GM23338 (cell line): ENCODE results near the gene SLC26A5. TPM values are rescaled to one million over a fixed set of nuclear protein-coding genes. Genes with fewer than 3 reads are reported as not detected.

Experiments used
- ATAC-seq: fragments of 200-7000 bp; cut with Tn5 transposase; 3 replicates; pipeline ENCODE4 v1.9.1; 2020
- DNase-seq: peaks from one replicate; pipeline ENCODE4 v3.0.0-alpha.2; 2015; ENCODE audit warnings: low spot score
- H2AFZ ChIP-seq: fragments of 200-600 bp; sonication (generic); 2 replicates; pipeline ENCODE4 v1.8.0; 2016; ENCODE audit warnings: antibody characterized with exemption, mild to moderate bottlenecking, moderate library complexity
- H3F3A ChIP-seq: fragments of 200-600 bp; sonication (generic); replicated peaks from 2 replicates; pipeline ENCODE4 v1.8.0; 2017; ENCODE audit warnings: antibody characterized with exemption, mixed run types, low read depth
- H3K27ac ChIP-seq: fragments of 200-600 bp; sonication (generic); 2 replicates; pipeline ENCODE4 v1.6.1; 2016; ENCODE audit warnings: low read depth
- H3K27me3 ChIP-seq: fragments of 200-600 bp; sonication (generic); 2 replicates; pipeline ENCODE4 v1.8.0; 2016; ENCODE audit warnings: mild to moderate bottlenecking, mixed run types, moderate library complexity; ENCODE audit not compliant: insufficient read depth
- H3K36me3 ChIP-seq: fragments of 200-600 bp; sonication (generic); 2 replicates; pipeline ENCODE4 v1.8.0; 2016; ENCODE audit warnings: mild to moderate bottlenecking; ENCODE audit not compliant: insufficient read depth
- H3K4me1 ChIP-seq: fragments of 200-600 bp; sonication (generic); 2 replicates; pipeline ENCODE4 v1.8.0; 2016; ENCODE audit warnings: mild to moderate bottlenecking, moderate library complexity; ENCODE audit not compliant: insufficient read depth
- H3K4me2 ChIP-seq: fragments of 200-600 bp; sonication (generic); 2 replicates; pipeline ENCODE4 v1.7.1; 2017; ENCODE audit warnings: mixed run types
- H3K4me3 ChIP-seq: fragments of 200-600 bp; sonication (generic); 2 replicates; pipeline ENCODE4 v1.6.1; 2016; ENCODE audit warnings: mixed run types
- H3K79me2 ChIP-seq: fragments of 200-600 bp; sonication (generic); replicated peaks from 2 replicates; pipeline ENCODE4 v1.8.0; 2017; ENCODE audit warnings: mild to moderate bottlenecking; ENCODE audit not compliant: insufficient read depth
- H3K9me2 ChIP-seq: fragments of 200-600 bp; sonication (generic); 2 replicates; pipeline ENCODE4 v1.8.0; 2017; ENCODE audit not compliant: insufficient read depth
- H4K20me1 ChIP-seq: fragments of 200-600 bp; sonication (generic); replicated peaks from 2 replicates; pipeline ENCODE4 v1.8.0; 2017; ENCODE audit warnings: mild to moderate bottlenecking; ENCODE audit not compliant: insufficient read depth
- H3K27ac Mint-ChIP-seq: 2 replicates; pipeline ENCODE4 v1.8.0; 2020; ENCODE audit warnings: inconsistent platforms, mild to moderate bottlenecking, moderate library complexity, mixed read lengths
- H3K27me3 Mint-ChIP-seq: 3 replicates; pipeline ENCODE4 v1.8.0; 2022; ENCODE audit warnings: low read depth, mild to moderate bottlenecking, moderate library complexity, mixed read lengths, inconsistent platforms; ENCODE audit not compliant: insufficient read depth, poor library complexity
- H3K36me3 Mint-ChIP-seq: 3 replicates; pipeline ENCODE4 v1.8.0; 2021; ENCODE audit warnings: low read depth, mild to moderate bottlenecking, inconsistent platforms, moderate library complexity, mixed read lengths
- H3K4me1 Mint-ChIP-seq: 3 replicates; pipeline ENCODE4 v1.8.0; 2020; ENCODE audit warnings: mild to moderate bottlenecking, inconsistent platforms, mixed read lengths
- H3K4me3 Mint-ChIP-seq: 3 replicates; pipeline ENCODE4 v1.8.0; 2021; ENCODE audit warnings: moderate library complexity, mild to moderate bottlenecking, inconsistent platforms, mixed read lengths
- H3K9me3 Mint-ChIP-seq: 3 replicates; pipeline ENCODE4 v1.8.0; 2020; ENCODE audit warnings: moderate library complexity, mild to moderate bottlenecking, inconsistent platforms, mixed read lengths
- CREB1 ChIP-seq: fragments of 250-450 bp; sonication (Bioruptor Pico); IDR thresholded peaks from 2 replicates; pipeline ENCODE4 v1.5.0; 2020; ENCODE audit warnings: low read depth, mild to moderate bottlenecking, moderate library complexity
- EZH2 ChIP-seq: fragments of 200-600 bp; sonication (generic); IDR thresholded peaks from one replicate; pipeline ENCODE4 v1.8.0; 2017; ENCODE audit warnings: antibody characterized with exemption, mild to moderate bottlenecking, low read depth; ENCODE audit not compliant: unreplicated experiment
- EZH2phosphoT487 ChIP-seq: fragments of 200-600 bp; sonication (generic); IDR thresholded peaks from one replicate; pipeline ENCODE4 v1.8.1; 2018; ENCODE audit warnings: antibody characterized with exemption; ENCODE audit not compliant: unreplicated experiment
- JUNB ChIP-seq: IDR thresholded peaks from one replicate; pipeline ENCODE4 v1.6.1; 2016; ENCODE audit warnings: antibody characterized with exemption; ENCODE audit not compliant: unreplicated experiment
- NANOG ChIP-seq: IDR thresholded peaks from 2 replicates; pipeline ENCODE4 v1.6.1; 2016; ENCODE audit warnings: antibody characterized with exemption, borderline replicate concordance
- POLR2AphosphoS5 ChIP-seq: IDR thresholded peaks from 2 replicates; pipeline ENCODE4 v1.6.1; 2016; ENCODE audit warnings: antibody characterized with exemption, low read depth
- REST ChIP-seq: IDR thresholded peaks from one replicate; pipeline ENCODE4 v1.6.1; 2018; ENCODE audit warnings: antibody characterized with exemption; ENCODE audit not compliant: unreplicated experiment
- ZNF114 ChIP-seq: fragments of 250-450 bp; sonication (Bioruptor Pico); IDR thresholded peaks from 2 replicates; pipeline ENCODE4 v1.5.0; 2020; ENCODE audit warnings: mild to moderate bottlenecking, moderate library complexity
- ZNF331 ChIP-seq: fragments of 250-450 bp; sonication (Bioruptor Pico); IDR thresholded peaks from 2 replicates; pipeline ENCODE4 v1.5.0; 2020; ENCODE audit warnings: low read depth, mild to moderate bottlenecking, moderate library complexity
- polyA plus RNA-seq: library from polyadenylated mRNA; unstranded; fragments of >200 nt; fragmentation: Nextera tagmentation; extraction: Ambion mirVana; gene quantifications from 2 replicates; pipeline ENCODE4 v1.2.1, GENCODE V29; 2016
- total RNA-seq: library from RNA; depleted of rRNA; stranded (reverse); fragments of >200 nt; shearing (Covaris generic); gene quantifications from 2 replicates; pipeline ENCODE4 v1.2.3, GENCODE V29; 2014
- TF ChIP-seq, protein P1 (sequence below), 2 experiments: fragments of 200-600 bp in 1 of 2; sonication (generic) in 1 of 2; conservative IDR thresholded peaks; 2 replicates each; pipeline versions ENCODE4 v1.5.1 to v1.6.1; 2016 to 2017; ENCODE audit warnings: antibody characterized with exemption in 2 of 2, low read depth in 2 of 2, mild to moderate bottlenecking in 2 of 2, moderate library complexity in 1 of 2
- TF ChIP-seq, protein P2 (sequence below): IDR thresholded peaks from 2 replicates; pipeline ENCODE4 v1.6.1; 2016; ENCODE audit warnings: antibody characterized with exemption

Gene SLC26A5
- total and polyA plus RNA-seq, 2 experiments from 2014 or later, result 0.49 to 1.0 TPM

DNA sequence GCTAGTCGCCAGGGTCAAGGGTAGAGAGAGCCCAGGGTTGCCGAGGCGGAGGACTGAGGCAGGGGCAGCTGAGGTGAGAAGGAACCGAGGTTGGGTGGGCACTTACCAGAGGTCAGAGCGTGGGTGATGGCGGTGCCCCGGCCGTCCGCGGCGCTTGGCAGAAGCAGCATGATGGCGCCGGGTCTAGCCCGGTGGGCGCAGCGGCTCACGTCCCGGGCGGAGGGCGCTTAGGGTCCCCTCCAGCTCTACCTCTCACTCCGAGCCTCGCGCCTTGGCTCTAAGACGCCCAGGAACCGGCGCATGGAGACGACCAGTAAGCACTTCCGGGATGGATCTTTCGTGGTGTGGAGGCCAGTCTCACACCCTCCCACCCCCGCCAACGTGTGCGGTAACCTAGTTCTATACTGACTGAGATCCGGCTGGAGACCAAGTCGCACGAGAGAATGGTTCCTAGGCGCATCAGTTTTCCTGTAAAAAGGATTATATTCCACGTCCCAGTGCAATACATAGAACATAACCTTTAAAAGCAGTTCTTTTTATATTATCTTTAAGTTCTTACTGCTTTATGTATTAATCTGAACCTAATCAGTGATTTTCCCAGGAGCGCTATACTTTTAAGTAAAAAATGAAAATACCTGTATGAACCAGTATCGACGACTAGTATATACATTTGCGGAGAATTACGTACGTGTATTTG lies 101.4 kb downstream of the SLC26A5 start, which contains the start of gene DNAJC2:
TSS of gene DNAJC2 (minus strand) at position 315 of the 697 bp plus-strand sequence. CDS start at position 170, 145 bp downstream.
- no peaks in the 10 kb centered on the region for H3K9me3 Mint-ChIP-seq
- Histone ChIP-seq H3K4me2 (peak within 1 kb of the TSS; percentile 97), H3K4me1 (peaks cover 19% of the 10 kb centered on the region; the same call in 1 of the 2 replicates), H2AFZ (peak within 1 kb of the TSS; percentile 91), H3K27me3 (no peaks in the 10 kb centered on the region), H3K36me3 (peaks cover 22% of the 10 kb centered on the region), H3K4me3 (peak within 1 kb of the TSS; percentile 91), H4K20me1 (peaks cover 24% of the 10 kb centered on the region), H3K79me2 (peaks cover 70% of the 10 kb centered on the region), H3K9me2 (no peaks in the 10 kb centered on the region), H3F3A (no peaks in the 10 kb centered on the region), H3K27ac (peak within 1 kb of the TSS; percentile 68)
- H3K4me1 Mint-ChIP-seq, result peaks cover 12% of the 10 kb centered on the region
- peak within 1 kb of the TSS; percentile 93 for H3K4me3 Mint-ChIP-seq
- peak; percentile 80 for TF ChIP-seq POLR2AphosphoS5
- TF ChIP-seq, protein P1, sequence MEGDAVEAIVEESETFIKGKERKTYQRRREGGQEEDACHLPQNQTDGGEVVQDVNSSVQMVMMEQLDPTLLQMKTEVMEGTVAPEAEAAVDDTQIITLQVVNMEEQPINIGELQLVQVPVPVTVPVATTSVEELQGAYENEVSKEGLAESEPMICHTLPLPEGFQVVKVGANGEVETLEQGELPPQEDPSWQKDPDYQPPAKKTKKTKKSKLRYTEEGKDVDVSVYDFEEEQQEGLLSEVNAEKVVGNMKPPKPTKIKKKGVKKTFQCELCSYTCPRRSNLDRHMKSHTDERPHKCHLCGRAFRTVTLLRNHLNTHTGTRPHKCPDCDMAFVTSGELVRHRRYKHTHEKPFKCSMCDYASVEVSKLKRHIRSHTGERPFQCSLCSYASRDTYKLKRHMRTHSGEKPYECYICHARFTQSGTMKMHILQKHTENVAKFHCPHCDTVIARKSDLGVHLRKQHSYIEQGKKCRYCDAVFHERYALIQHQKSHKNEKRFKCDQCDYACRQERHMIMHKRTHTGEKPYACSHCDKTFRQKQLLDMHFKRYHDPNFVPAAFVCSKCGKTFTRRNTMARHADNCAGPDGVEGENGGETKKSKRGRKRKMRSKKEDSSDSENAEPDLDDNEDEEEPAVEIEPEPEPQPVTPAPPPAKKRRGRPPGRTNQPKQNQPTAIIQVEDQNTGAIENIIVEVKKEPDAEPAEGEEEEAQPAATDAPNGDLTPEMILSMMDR (conservative IDR thresholded peaks at IDR 0.05; ENCODE audit: low read depth in 2 of 2), result no peak
- peak; percentile 77 for TF ChIP-seq CREB1
- TF ChIP-seq, protein P2, sequence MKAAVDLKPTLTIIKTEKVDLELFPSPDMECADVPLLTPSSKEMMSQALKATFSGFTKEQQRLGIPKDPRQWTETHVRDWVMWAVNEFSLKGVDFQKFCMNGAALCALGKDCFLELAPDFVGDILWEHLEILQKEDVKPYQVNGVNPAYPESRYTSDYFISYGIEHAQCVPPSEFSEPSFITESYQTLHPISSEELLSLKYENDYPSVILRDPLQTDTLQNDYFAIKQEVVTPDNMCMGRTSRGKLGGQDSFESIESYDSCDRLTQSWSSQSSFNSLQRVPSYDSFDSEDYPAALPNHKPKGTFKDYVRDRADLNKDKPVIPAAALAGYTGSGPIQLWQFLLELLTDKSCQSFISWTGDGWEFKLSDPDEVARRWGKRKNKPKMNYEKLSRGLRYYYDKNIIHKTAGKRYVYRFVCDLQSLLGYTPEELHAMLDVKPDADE, result peak; percentile 75
- ATAC-seq (peak; percentile 93), DNase-seq (peak; percentile 96)
- peak within 1 kb of the TSS; percentile 99 for H3K27ac Mint-ChIP-seq
- peaks cover 29% of the 10 kb centered on the region for H3K36me3 Mint-ChIP-seq
- peaks cover 10% of the 10 kb centered on the region for H3K27me3 Mint-ChIP-seq

DNA sequence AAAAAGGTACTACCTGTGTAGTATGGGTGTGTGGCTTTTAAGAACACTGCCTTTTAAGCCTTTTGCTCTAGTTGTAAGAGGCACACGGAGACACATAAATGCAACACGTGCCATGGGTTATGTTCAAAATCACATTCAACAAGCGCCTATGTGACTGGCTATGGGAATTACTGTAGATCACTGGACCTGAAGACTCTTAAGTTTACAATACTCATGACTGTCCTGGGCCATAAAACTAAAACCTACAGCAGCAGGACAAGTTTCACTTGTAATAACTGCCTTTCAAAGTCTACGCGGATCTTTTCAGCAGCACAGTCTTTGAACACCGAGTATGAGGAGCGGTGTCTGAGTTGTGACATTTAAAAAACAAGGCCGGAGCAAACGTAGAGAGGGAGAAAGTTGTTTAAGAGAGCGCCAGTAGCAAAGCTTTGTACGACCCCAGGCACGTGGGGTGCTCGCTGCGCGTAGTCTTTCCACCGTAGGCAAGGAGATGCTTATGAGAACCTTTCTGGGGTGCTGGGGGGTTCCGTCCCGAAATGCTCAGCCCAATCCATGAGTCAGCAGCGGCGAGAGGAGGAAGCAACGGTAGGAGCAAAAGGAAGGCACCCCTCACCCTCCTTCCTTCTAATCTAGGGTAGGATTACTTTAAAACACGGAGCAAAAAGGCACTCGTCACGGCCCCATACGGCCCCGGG lies 102.1 kb downstream of the SLC26A5 start:
- Histone ChIP-seq H3K9me2 (no peaks in the 10 kb centered on the region), H3K4me2 (peak overlapping the region; percentile 97), H3K27me3 (no peaks in the 10 kb centered on the region), H3F3A (no peaks in the 10 kb centered on the region), H3K4me3 (peak overlapping the region; percentile 91), H3K36me3 (peaks cover 29% of the 10 kb centered on the region), H3K79me2 (peaks cover 70% of the 10 kb centered on the region), H3K4me1 (peaks cover 17% of the 10 kb centered on the region; the same call in 1 of the 2 replicates), H4K20me1 (peaks cover 18% of the 10 kb centered on the region), H2AFZ (peak overlapping the region; percentile 91), H3K27ac (peak overlapping the region; percentile 68)
- Mint-ChIP-seq H3K4me3 (peak overlapping the region; percentile 93), H3K9me3 (no peaks in the 10 kb centered on the region), H3K27ac (peak overlapping the region; percentile 99), H3K4me1 (peaks cover 8% of the 10 kb centered on the region), H3K27me3 (peaks cover 10% of the 10 kb centered on the region), H3K36me3 (peaks cover 36% of the 10 kb centered on the region)
- peak; percentile 26; the same call in 2 of the 3 replicates for ATAC-seq
- DNase-seq, result peak; percentile 55
- TF ChIP-seq ZNF114 (CRISPR knock-in tag), result no peak
- TF ChIP-seq NANOG, result no peak
- TF ChIP-seq, protein P1 (conservative IDR thresholded peaks at IDR 0.05; ENCODE audit: low read depth in 2 of 2), result no peak
- TF ChIP-seq EZH2phosphoT487, result no peak
- no peak for TF ChIP-seq REST
- TF ChIP-seq ZNF331, result no peak
- TF ChIP-seq CREB1, result no peak
- TF ChIP-seq POLR2AphosphoS5, result no peak
- TF ChIP-seq JUNB, result no peak
- TF ChIP-seq EZH2, result no peak
- TF ChIP-seq, protein P2, result no peak
